Measurements from ENCODE around the gene OSBPL8.
"Not testable (repeated sequence)": the region's sequence is repeated elsewhere in the genome, so short reads cannot be mapped to it uniquely, and the experiment has no call there.

Gene OSBPL8

GRCh38 chr12:76329159-76329558 is 230.4 kb downstream of the OSBPL8 start:
- H3K4me1 ChIP-seq (ENCODE audit: control insufficient read depth, insufficient read depth, low read length): no peaks in the 10 kb centered on the region
- ChIA-PET POLR2A (no interaction called here), CTCF (no interaction called here)
- no peak overlapping the region for H3K27ac ChIP-seq (ENCODE audit: extremely low read depth, low read depth, low read length)
- no peaks in the 10 kb centered on the region for H3K36me3 ChIP-seq (ENCODE audit: control insufficient read depth in 2 of 2, insufficient read depth in 1 of 2, low read length in 2 of 2)
- H3K9me3 ChIP-seq (ENCODE audit: control insufficient read depth, insufficient read depth, low read depth, low read length): no peaks in the 10 kb centered on the region
- TF ChIP-seq ZFHX2 (tag by site-specific recombination; conservative IDR thresholded peaks at IDR 0.05) (no peak), ZNF596 (tag by site-specific recombination; IDR thresholded peaks at IDR 0.05) (no peak), GLI4 (tag by site-specific recombination; IDR thresholded peaks at IDR 0.05) (no peak), ZNF830 (tag by site-specific recombination; IDR thresholded peaks at IDR 0.05; ENCODE audit: low read depth) (no peak), KLF1 (tag by site-specific recombination; IDR thresholded peaks at IDR 0.05) (no peak), ZNF704 (tag by site-specific recombination; IDR thresholded peaks at IDR 0.05) (no peak), HIC1 (tag by site-specific recombination; IDR thresholded peaks at IDR 0.05) (no peak), ZNF416 (tag by site-specific recombination; IDR thresholded peaks at IDR 0.05) (no peak), ZNF138 (tag by site-specific recombination; IDR thresholded peaks at IDR 0.05; ENCODE audit: borderline replicate concordance) (no peak), PRDM4 (tag by site-specific recombination; IDR thresholded peaks at IDR 0.05) (no peak)
- no peak overlapping the region for H3K4me3 ChIP-seq (ENCODE audit: low read depth, low read length)

- CTCF ChIA-PET: interaction anchor here (0.7 kb wide), 1 partner anchor 126 kb away, joined by 3 read pairs; no protein-coding TSS in a partner anchor
- TF ChIP-seq KLF9 (tag by site-specific recombination; IDR thresholded peaks at IDR 0.05; ENCODE audit: low read depth) (0 out of 2 replicates have a peak, but pooled peaks have one; percentile 36), ZFHX2 (tag by site-specific recombination; conservative IDR thresholded peaks at IDR 0.05) (peak; percentile 55), ZBTB8A (tag by site-specific recombination; IDR thresholded peaks at IDR 0.05) (0 out of 2 replicates have a peak, but pooled peaks have one; percentile 17), ZBTB17 (tag by site-specific recombination; IDR thresholded peaks at IDR 0.05) (peak; percentile 23), EGR2 (tag by site-specific recombination; IDR thresholded peaks at IDR 0.05; ENCODE audit: low read depth) (peak; percentile 35), ZNF600 (tag by site-specific recombination; IDR thresholded peaks at IDR 0.05) (0 out of 2 replicates have a peak, but pooled peaks have one; percentile 26), ZBTB26 (tag by site-specific recombination; optimal IDR thresholded peaks at IDR 0.05) (peak; percentile 44), ZBTB48 (tag by site-specific recombination; IDR thresholded peaks at IDR 0.05) (peak; percentile 89), ZNF335 (tag by site-specific recombination; conservative IDR thresholded peaks at IDR 0.05) (peak; percentile 68), PRDM1 (tag by site-specific recombination; IDR thresholded peaks at IDR 0.05) (peak; percentile 87), IKZF3 (tag by site-specific recombination; IDR thresholded peaks at IDR 0.05) (peak; percentile 41; the same call in 1 of the 2 replicates), KLF1 (tag by site-specific recombination; IDR thresholded peaks at IDR 0.05) (peak; percentile 80; the same call in 1 of the 2 replicates), ZNF341 (tag by site-specific recombination; IDR thresholded peaks at IDR 0.05; ENCODE audit: low read depth) (peak; percentile 65)
- H3K9me3 ChIP-seq (ENCODE audit: control insufficient read depth, insufficient read depth, low read depth, low read length); H3K36me3 ChIP-seq (ENCODE audit: control insufficient read depth in 2 of 2, insufficient read depth in 1 of 2, low read length in 2 of 2); H3K4me1 ChIP-seq (ENCODE audit: control insufficient read depth, insufficient read depth, low read length); H3K4me3 ChIP-seq (ENCODE audit: low read depth, low read length); H3K27ac ChIP-seq (ENCODE audit: extremely low read depth, low read depth, low read length); POLR2A ChIA-PET: not testable (repeated sequence)
Observed at GRCh38 chr12:76319595-76320319, 239.8 kb downstream of the OSBPL8 start.

Data from HEK293 (cell line).